Measurements from ENCODE around the gene BCL11A. TPM values are rescaled to one million over a fixed set of nuclear protein-coding genes. Genes with fewer than 3 reads are reported as not detected.

The BCL11A gene
- polyA plus RNA-seq, 1 donor from 2014 or later, result 189 TPM

DNA sequence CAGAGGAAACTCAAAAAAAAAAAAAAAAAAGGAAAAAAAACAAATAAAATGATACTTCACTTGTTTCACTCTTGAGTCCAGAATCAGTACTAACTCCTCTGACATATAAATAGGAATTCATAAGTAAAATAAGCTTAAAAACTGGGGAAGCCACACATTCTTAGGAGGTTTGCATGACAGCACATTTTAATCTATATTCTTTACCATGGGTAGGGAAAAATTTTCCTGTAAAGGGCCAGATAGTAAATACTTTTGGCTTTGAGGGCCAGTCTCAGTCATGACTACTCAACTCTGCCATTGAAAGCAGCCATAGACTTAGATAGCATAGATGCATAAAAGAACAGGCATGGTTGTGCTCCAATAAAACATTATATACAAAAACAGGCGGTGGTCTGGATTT, 145.2 kb downstream of the BCL11A start:
- peaks cover 33 to 57% (median 46%) of the 10 kb centered on the region in 3 donors for H3K4me1 Mint-ChIP-seq
- no peaks in the 10 kb centered on the region for H3K27me3 Mint-ChIP-seq
- H3K36me3 Mint-ChIP-seq, result no peaks in the 10 kb centered on the region
- no peak overlapping the region for H3K4me3 Mint-ChIP-seq
- H3K27ac Mint-ChIP-seq, result no peak overlapping the region
- H3K9me3 Mint-ChIP-seq, result peaks cover 0 to 3% (median 0%) of the 10 kb centered on the region in 3 donors

DNA sequence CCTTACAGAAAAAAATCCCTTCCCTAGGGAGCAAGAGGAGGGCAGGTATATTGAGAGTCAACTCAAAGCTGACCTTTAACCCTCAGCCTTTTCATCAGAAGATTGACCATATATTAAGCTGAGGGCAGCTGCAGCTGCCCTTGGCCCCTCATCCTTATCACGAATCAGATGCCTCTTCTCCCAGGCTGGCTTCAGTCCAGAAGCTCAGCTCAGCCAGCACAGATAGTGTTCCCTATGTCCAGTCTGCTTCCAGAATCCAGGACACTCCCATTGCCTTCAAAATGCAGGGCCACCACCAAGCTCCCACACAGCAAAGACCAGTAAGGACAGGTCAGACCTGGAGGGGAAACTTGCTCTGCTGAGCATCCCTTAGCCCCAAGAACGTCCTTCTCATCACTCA, 146.1 kb downstream of the BCL11A start:
- Mint-ChIP-seq H3K4me1 (peaks cover 30 to 51% (median 43%) of the 10 kb centered on the region in 3 donors), H3K27me3 (no peaks in the 10 kb centered on the region), H3K27ac (peak overlapping the region in 2 of 3 donors; percentile 44 to 64), H3K36me3 (no peaks in the 10 kb centered on the region), H3K4me3 (peak overlapping the region in 1 of 4 donors; percentile 56), H3K9me3 (peaks cover 0 to 3% (median 0%) of the 10 kb centered on the region in 3 donors)

DNA sequence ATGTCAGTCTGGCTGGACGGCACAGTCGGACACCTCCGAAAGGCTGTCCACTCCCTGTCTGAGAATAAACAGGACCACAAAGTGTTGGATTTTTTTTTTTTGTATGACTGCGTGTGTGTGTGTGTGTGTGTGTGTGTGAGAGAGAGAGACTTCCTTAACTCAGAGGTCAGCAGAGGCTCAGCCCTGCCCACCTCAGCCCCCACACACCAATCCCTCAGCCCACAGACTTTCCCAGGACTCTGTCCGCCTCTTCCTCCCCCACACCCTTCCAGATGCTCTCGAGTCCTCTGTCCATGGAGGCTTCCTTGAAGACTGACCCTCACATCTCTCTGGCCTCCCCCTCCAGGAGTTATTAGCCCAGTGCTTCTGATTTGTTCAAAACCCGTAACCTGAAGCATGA, 147.3 kb downstream of the BCL11A start:
- peaks cover 23 to 46% (median 35%) of the 10 kb centered on the region in 3 donors for H3K4me1 Mint-ChIP-seq
- no peaks in the 10 kb centered on the region for H3K27me3 Mint-ChIP-seq
- H3K4me3 Mint-ChIP-seq, result peak overlapping the region in 1 of 4 donors; percentile 13
- H3K9me3 Mint-ChIP-seq, result peaks cover 0 to 3% (median 0%) of the 10 kb centered on the region in 3 donors
- H3K36me3 Mint-ChIP-seq, result no peaks in the 10 kb centered on the region
- H3K27ac Mint-ChIP-seq, result peak overlapping the region in 1 of 3 donors; percentile 44

DNA sequence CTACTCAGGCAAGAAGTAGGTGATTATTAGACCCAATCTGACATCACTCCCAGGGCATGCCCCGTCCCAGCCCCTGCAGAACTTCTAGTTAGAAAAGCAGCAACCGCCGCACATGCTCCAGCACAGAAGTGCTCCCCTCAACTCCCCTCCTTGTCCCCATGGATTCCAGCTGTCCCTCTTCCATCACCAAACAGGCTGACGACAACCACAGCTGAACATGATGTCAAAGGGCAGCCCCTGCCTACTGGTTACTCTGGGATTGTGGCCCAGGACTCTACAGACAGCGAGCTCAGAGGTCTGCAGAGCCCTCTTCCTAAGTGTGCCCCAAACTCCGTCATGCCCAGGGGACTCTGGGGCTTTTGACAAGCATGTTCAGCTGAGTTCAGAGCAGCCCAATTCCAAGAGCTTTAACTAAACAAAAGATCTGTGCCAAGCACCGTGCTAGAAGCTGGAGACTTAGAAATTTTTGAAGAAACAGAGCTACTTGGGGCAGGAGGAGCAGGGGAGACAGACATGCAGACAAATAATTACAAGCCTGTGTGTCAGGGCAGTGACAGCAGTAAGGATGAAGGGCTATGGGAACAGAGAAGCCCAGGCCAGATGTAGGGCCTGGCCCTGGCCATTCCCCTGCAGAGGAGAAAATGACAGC, 148.1 kb downstream of the BCL11A start:
- Mint-ChIP-seq H3K27ac (peak overlapping the region in 1 of 3 donors; percentile 92), H3K4me3 (peak overlapping the region in 1 of 4 donors; percentile 53), H3K27me3 (no peaks in the 10 kb centered on the region), H3K9me3 (peaks cover 0 to 3% (median 0%) of the 10 kb centered on the region in 3 donors), H3K4me1 (peaks cover 27 to 51% (median 41%) of the 10 kb centered on the region in 3 donors), H3K36me3 (no peaks in the 10 kb centered on the region)

Other genes with a start within 250 kb of the BCL11A start
- 16.8 TPM for gene PAPOLG, start 202.6 kb upstream of the BCL11A start, polyA plus RNA-seq